Measurements from ENCODE around the gene PCIF1.

PCIF1 gene

GRCh38 chr20:45959956-45960630 lies 25.6 kb downstream of the PCIF1 start:
- no peak overlapping the region for H3K27ac Mint-ChIP-seq
- no peak overlapping the region for H3K4me3 Mint-ChIP-seq
- no peaks in the 10 kb centered on the region for H3K9me3 Mint-ChIP-seq
- no peaks in the 10 kb centered on the region for H3K4me1 Mint-ChIP-seq (ENCODE audit: low read depth)
- H3K36me3 Mint-ChIP-seq (ENCODE audit: low read depth), result peaks cover 73% of the 10 kb centered on the region
- H3K27me3 Mint-ChIP-seq, result no peaks in the 10 kb centered on the region

- H3K36me3 Mint-ChIP-seq (ENCODE audit: low read depth), result peaks cover 63% of the 10 kb centered on the region
- no peak overlapping the region for H3K27ac Mint-ChIP-seq
- H3K4me3 Mint-ChIP-seq, result no peak overlapping the region
- no peaks in the 10 kb centered on the region for H3K4me1 Mint-ChIP-seq (ENCODE audit: low read depth)
- H3K9me3 Mint-ChIP-seq, result no peaks in the 10 kb centered on the region
- H3K27me3 Mint-ChIP-seq, result no peaks in the 10 kb centered on the region
Measured at GRCh38 chr20:45962031-45962755, 27.7 kb downstream of the PCIF1 start.

DNA sequence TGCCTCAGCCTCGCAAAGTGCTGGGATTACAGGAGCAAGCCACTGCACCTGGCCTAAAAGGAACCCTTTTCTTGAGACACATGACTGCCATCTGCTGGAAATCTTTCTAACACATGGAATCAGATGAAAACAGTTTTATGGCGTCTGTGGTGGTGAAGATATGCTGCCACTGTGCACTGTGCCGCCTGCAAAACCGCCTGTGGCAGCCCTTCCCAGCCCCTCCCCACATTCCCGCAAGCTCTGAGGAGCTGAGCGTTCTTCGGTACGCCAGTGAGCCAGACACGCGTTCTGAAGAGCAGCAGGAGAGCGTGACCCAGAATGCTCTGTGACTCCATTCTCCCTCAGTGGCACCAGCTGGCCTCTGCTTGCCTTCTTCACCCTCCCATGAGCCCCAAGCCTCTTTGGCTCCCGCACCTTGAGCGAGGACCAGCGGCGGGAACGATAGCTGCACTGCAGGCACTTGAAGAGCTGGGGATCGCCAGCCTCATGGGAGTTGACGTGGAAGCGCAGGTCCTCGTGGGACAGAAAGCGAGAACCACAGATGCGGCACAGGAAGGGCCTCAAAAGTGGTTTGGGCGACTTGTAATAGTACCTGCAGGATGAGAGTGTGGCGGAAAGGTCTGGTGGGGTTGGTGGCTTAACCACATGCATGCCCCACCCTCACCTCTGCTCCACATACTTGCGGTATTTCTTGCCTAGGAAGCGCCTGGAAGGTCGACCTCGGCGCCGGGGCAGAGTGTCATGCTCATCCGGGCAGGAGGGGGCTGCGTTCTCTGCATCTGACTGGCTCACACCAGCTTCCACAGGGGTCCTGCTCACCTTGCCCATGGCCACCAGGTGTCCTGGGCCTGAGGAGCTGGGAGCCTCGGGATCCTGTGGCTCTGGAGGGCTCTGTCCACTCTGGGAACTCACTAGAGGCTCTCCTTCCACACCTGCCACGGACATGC lies 28.8 kb downstream of the PCIF1 start:
- Mint-ChIP-seq H3K27me3 (no peaks in the 10 kb centered on the region), H3K27ac (no peak overlapping the region), H3K9me3 (no peaks in the 10 kb centered on the region), H3K4me3 (no peak overlapping the region), H3K4me1 (ENCODE audit: low read depth) (no peaks in the 10 kb centered on the region), H3K36me3 (ENCODE audit: low read depth) (peaks cover 66% of the 10 kb centered on the region)

GRCh38 chr20:45964006-45964400 lies 29.5 kb downstream of the PCIF1 start:
- H3K4me3 Mint-ChIP-seq, result no peak overlapping the region
- H3K4me1 Mint-ChIP-seq (ENCODE audit: low read depth), result no peaks in the 10 kb centered on the region
- H3K27ac Mint-ChIP-seq, result no peak overlapping the region
- H3K36me3 Mint-ChIP-seq (ENCODE audit: low read depth), result peaks cover 59% of the 10 kb centered on the region
- no peaks in the 10 kb centered on the region for H3K9me3 Mint-ChIP-seq
- H3K27me3 Mint-ChIP-seq, result no peaks in the 10 kb centered on the region

DNA sequence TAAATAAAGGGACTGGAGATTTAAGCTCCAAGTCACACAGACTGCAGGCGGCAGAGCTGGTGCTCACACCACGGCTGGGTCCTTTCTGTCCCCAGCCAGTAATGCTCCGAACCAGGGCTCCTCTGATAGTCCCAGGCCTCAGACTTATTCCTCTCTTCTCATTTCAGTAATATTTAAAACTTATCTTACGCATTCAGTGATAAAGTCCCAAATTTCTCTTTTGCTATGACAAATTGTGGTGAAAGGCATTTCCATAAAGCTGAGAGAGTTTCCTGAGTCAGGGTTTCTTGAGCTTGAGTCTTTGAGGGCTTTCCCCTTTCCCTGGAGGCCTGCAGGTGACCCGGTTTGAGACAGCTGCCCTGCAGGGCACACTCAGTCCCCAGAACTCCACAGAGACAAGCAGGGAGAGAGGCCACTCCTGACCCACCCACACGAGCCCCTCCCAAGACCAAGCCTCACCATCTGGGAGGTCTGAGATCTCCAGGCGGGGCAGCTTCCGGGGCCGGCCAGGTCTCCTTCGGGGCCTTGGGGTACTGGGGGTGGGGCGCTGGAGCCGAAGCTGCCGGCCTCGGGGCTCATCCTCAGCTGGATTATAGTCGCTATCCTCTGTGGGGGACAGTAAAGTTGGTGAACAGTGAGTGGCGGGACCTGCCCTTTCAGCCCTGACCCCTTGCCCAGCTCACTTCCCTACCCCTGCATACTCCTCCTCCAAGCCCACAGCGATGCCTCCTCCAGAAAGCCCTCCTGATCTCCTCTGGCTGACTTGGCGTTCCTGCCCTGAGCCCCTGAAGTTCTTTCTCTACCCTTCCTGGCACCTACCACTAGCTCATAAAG lies 30.9 kb downstream of the PCIF1 start:
- Mint-ChIP-seq H3K9me3 (no peaks in the 10 kb centered on the region), H3K4me1 (ENCODE audit: low read depth) (peaks cover 12% of the 10 kb centered on the region), H3K36me3 (ENCODE audit: low read depth) (peaks cover 48% of the 10 kb centered on the region), H3K4me3 (no peak overlapping the region), H3K27me3 (no peaks in the 10 kb centered on the region), H3K27ac (peak overlapping the region; percentile 40)

DNA sequence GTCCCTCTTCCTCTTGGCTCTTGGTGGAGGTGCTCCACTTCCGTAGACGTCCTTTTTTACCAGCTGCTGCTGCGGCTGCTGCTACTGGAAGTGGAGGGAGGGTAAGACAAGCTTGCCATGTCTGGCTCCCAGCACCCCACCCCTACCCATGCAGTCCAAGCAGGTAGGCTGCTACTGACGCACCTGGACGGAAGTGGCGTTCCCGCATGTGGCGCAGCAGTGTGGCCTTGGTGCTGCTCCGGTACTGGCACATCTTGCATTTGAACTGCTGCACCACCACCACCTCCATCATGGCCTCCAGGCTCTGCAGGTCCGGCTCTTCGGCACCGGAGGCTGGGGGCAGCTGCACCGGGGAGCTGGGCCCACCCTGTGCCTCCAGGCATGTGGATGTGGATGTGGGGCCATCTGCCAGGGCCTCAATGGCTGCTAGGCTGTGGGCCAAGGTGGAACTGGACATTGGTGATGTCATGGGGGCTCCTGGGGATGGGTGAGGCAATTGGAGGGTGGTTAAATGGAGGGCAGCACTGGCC lies 33.1 kb downstream of the PCIF1 start:
- H3K27ac Mint-ChIP-seq, result no peak overlapping the region
- H3K36me3 Mint-ChIP-seq (ENCODE audit: low read depth), result peaks cover 33% of the 10 kb centered on the region
- no peaks in the 10 kb centered on the region for H3K27me3 Mint-ChIP-seq
- H3K9me3 Mint-ChIP-seq, result no peaks in the 10 kb centered on the region
- H3K4me3 Mint-ChIP-seq, result no peak overlapping the region
- H3K4me1 Mint-ChIP-seq (ENCODE audit: low read depth), result peaks cover 20% of the 10 kb centered on the region

GRCh38 chr20:45968081-45968671 lies 33.7 kb downstream of the PCIF1 start:
- H3K36me3 Mint-ChIP-seq (ENCODE audit: low read depth), result peaks cover 30% of the 10 kb centered on the region
- no peaks in the 10 kb centered on the region for H3K27me3 Mint-ChIP-seq
- H3K4me1 Mint-ChIP-seq (ENCODE audit: low read depth), result peaks cover 22% of the 10 kb centered on the region
- peak overlapping the region; percentile 36 for H3K27ac Mint-ChIP-seq
- no peaks in the 10 kb centered on the region for H3K9me3 Mint-ChIP-seq
- no peak overlapping the region for H3K4me3 Mint-ChIP-seq

DNA sequence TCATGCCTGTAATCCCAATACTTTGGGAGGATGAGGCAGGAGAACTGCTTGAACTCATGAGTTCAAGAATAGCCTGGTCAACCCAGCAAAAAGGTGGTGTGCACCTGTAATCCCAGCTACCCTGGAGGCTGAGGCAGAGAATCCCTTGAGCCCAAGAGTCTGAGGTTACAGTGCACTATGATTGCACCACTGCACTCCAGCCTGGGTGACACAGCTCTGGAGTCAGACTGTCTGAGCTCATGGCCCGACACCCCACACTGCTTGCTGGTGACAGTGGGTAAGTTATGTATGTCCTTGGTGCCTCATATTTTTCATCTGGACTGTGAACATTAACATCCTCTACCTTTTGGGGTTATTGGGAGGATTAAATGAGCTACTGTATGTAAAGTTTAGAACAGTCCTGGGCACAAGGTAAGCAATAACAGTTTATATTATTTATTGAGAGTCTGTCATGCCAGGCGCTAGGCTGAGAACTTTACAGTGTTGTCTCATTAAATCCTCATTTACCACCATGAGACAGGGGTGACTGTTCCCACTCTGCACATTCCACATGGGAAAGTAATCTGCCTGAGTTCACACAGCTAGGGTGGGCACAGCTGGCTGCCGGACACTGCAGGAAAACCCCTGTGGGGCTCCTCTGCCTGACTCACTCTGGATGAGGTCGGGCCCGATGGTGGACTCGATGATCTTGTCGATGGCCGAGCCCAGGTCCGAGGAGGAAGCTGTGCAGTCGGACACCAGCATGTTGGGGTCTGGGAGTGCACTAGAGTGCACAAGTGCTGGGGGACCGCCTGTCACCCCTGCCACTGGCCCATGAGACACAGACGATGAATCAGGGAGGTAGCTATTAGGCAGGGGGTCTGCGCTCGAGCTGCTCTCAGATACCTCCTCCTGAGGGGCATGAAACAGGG lies 34.6 kb downstream of the PCIF1 start:
- Mint-ChIP-seq H3K4me1 (ENCODE audit: low read depth) (peaks cover 22% of the 10 kb centered on the region), H3K27me3 (no peaks in the 10 kb centered on the region), H3K36me3 (ENCODE audit: low read depth) (peaks cover 25% of the 10 kb centered on the region), H3K9me3 (no peaks in the 10 kb centered on the region), H3K27ac (peak overlapping the region; percentile 36), H3K4me3 (no peak overlapping the region)

DNA sequence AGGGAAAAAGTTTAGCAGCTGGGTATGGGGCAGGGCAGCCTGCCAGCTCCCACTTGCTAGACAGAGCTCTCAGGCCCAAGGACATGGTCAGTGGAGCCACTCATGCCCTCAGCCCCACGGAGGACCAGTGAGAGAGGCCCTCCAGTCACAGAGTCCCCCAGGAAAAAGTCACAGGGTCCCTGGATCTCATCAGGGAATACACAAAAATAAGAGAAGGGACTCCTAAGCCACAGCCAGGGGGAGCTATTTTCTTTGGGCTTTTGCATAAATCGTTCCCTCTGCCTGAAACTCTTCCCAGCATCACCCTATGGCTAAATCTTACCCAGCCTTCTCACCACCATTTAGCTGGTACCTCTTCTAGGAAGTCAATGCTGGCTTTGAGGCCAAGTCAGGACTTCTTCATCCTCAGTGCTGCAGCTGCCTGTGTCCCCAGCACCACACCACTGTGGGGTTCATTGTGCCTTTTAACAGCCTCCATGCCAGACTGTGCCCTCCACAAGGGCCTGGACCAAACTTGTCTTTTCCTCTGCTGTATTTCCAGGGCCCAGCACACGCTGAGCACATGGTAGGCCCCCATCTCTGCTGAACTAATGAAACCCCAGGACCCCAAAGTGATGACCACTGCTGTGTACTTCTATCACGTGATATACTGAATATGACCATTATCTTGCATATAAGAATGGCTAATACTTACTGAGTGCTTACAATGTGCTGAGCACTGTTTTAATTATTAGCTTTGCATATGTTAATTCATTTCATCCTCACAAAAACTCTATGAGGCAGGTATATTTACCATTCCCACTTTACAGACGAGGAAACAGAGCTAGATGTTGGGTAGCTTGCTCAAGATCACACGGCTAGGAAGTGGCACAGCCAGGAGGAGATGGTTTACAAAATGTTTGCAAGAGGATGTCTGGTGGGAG lies 35.5 kb downstream of the PCIF1 start:
- Mint-ChIP-seq H3K9me3 (no peaks in the 10 kb centered on the region), H3K36me3 (ENCODE audit: low read depth) (peaks cover 18% of the 10 kb centered on the region), H3K4me1 (ENCODE audit: low read depth) (peaks cover 22% of the 10 kb centered on the region), H3K4me3 (peak overlapping the region; percentile 93), H3K27me3 (no peaks in the 10 kb centered on the region), H3K27ac (peak overlapping the region; percentile 99)

DNA sequence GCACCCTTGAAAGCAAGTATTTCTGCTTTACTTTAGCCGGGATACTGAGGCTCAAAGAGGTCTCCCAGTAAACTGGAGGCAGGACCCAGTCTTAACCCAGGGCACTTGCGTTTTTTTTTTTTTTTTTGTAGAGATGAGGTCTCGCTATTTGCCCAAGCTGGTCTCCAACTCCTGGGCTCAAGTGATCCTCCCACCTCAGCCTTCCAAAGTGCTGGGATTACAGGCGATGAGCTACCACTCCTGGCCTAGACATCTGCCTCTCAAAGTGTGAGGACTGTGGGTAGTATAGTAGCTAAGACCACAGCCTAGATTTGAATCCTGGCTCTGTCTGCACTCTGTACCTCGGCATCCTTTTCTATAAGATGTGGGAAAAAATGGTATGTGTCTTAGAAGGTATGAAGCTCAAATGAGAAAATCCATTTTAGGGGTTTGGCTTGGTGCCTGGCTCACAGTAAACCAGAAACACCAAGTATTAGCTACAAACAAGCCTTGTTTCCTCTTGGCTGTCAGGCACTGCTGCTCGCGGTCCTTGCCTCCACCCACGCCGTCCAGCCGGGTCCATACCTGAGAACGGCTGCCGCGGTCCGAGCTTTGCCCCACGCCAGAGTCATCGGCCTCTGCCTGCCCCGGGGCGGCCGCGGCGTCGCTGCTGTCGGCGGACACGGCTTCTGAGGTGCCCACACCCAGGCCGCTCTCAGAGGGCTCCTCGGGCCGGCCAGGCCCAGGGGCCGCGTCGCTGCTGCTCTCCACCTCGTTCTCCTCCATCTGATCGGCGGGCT lies 36.4 kb downstream of the PCIF1 start:
- Mint-ChIP-seq H3K36me3 (ENCODE audit: low read depth) (peaks cover 13% of the 10 kb centered on the region), H3K4me3 (peak overlapping the region; percentile 93), H3K9me3 (no peaks in the 10 kb centered on the region), H3K27ac (peak overlapping the region; percentile 99), H3K4me1 (ENCODE audit: low read depth) (peaks cover 22% of the 10 kb centered on the region), H3K27me3 (no peaks in the 10 kb centered on the region)

DNA sequence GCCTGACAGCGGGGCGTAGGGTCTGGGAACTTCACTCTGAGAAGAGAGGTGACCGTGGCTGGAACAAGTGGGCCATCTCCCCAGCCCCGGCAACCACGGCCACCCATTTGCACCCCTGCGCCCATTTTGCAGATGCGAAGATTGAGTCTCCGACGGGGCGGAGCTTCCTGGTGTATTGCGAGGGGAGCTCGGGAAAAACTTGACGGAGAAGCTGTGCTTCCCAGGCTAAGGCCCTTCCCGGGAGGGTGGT lies 36.9 kb downstream of the PCIF1 start:
- no peaks in the 10 kb centered on the region for H3K9me3 Mint-ChIP-seq
- peak overlapping the region; percentile 99 for H3K27ac Mint-ChIP-seq
- H3K36me3 Mint-ChIP-seq (ENCODE audit: low read depth), result peaks cover 13% of the 10 kb centered on the region
- peak overlapping the region; percentile 93 for H3K4me3 Mint-ChIP-seq
- H3K4me1 Mint-ChIP-seq (ENCODE audit: low read depth), result peaks cover 22% of the 10 kb centered on the region
- no peaks in the 10 kb centered on the region for H3K27me3 Mint-ChIP-seq

Measured in stimulated activated naive CD8-positive, alpha-beta T cell treated with anti-CD3 and anti-CD28 coated beads, Interleukin-15, Interleukin-2, amounts not matched to agents 100 ng/mL and 50 ng/mL, for 24 hours (primary cell).